HepG2 (cell line): ENCODE measurements around the gene VAV2.

Experiments
- MAX ChIP-seq: IDR thresholded peaks from 2 replicates; pipeline ENCODE4 v1.6.1; 2012; ENCODE audit warnings: inconsistent platforms
- POLR2A ChIP-seq, 2 experiments: IDR thresholded peaks; 2 replicates each; pipeline ENCODE4 v1.6.1; 2011; ENCODE audit warnings: low read depth in 2 of 2, low read length in 2 of 2, mild to moderate bottlenecking in 1 of 2, moderate library complexity in 1 of 2; ENCODE audit not compliant: insufficient read depth in 1 of 2
- POLR2AphosphoS5 ChIP-seq: IDR thresholded peaks from 2 replicates; pipeline ENCODE4 v1.6.1; 2012; ENCODE audit warnings: low read depth, low read length
- TAF1 ChIP-seq: sonication (generic); formaldehyde crosslinking; IDR thresholded peaks from 2 replicates; pipeline ENCODE4 v1.4.0; 2020; ENCODE audit warnings: missing genetic modification reagents
- TF ChIP-seq, protein P1 (sequence below): sonication (generic); formaldehyde crosslinking; IDR thresholded peaks from 2 replicates; pipeline ENCODE4 v1.5.1; 2020; ENCODE audit warnings: missing genetic modification reagents, mild to moderate bottlenecking, borderline replicate concordance

GRCh38 chr9:133863257-133863592 is 128.9 kb downstream of the VAV2 start:
- TF ChIP-seq MAX, result no peak
- no peak for TF ChIP-seq TAF1 (CRISPR knock-in tag)
- TF ChIP-seq POLR2A (IDR thresholded peaks at IDR 0.05; ENCODE audit: insufficient read depth in 1 of 2, low read depth in 2 of 2, low read length in 2 of 2), result no peak
- TF ChIP-seq, protein P1, sequence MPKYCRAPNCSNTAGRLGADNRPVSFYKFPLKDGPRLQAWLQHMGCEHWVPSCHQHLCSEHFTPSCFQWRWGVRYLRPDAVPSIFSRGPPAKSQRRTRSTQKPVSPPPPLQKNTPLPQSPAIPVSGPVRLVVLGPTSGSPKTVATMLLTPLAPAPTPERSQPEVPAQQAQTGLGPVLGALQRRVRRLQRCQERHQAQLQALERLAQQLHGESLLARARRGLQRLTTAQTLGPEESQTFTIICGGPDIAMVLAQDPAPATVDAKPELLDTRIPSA (CRISPR knock-in tag), result no peak
- TF ChIP-seq POLR2AphosphoS5, result no peak
